Suprapubic skin (tissue), 4 donors: ENCODE results near the gene PPP3CB. TPM values are rescaled to one million over a fixed set of nuclear protein-coding genes. Genes with fewer than 3 reads are reported as not detected.
"Not testable (repeated sequence)": the region's sequence is repeated elsewhere in the genome, so short reads cannot be mapped to it uniquely, and the experiment has no call there.

ENCODE experiments used
- DNase-seq, 2 donors: peaks; one replicate each; pipeline ENCODE4 v3.0.0-alpha.2; 2019; ENCODE audit warnings: low spot score in 2 of 2
- H3K27ac ChIP-seq: fragments of 200-600 bp; sonication (generic); one replicate; pipeline ENCODE4 v1.5.1; 2019
- H3K27me3 ChIP-seq: fragments of 200-600 bp; sonication (generic); one replicate; pipeline ENCODE4 v1.5.1; 2019
- H3K36me3 ChIP-seq: fragments of 200-600 bp; sonication (generic); one replicate; pipeline ENCODE4 v1.5.1; 2019
- H3K4me1 ChIP-seq: fragments of 200-600 bp; sonication (generic); one replicate; pipeline ENCODE4 v1.5.1; 2019
- H3K4me3 ChIP-seq: fragments of 200-600 bp; sonication (generic); one replicate; pipeline ENCODE4 v1.5.1; 2019; ENCODE audit warnings: mild to moderate bottlenecking
- H3K9me3 ChIP-seq: fragments of 200-600 bp; sonication (generic); one replicate; pipeline ENCODE4 v1.5.1; 2019
- CTCF ChIP-seq, 2 donors: fragments of 200-600 bp in 1 of 2; fragments of 450-650 bp in 1 of 2; sonication (generic) in 1 of 2; IDR thresholded peaks; one replicate each; pipeline ENCODE4 v1.5.1; 2016 to 2019; ENCODE audit warnings: antibody characterized with exemption in 2 of 2, mild to moderate bottlenecking in 1 of 2, moderate library complexity in 1 of 2
- EP300 ChIP-seq: sonication (generic); formaldehyde crosslinking; IDR thresholded peaks from one replicate; pipeline ENCODE4 v1.6.1; 2017; ENCODE audit warnings: antibody characterized with exemption
- POLR2A ChIP-seq, 2 donors: fragments of 450-650 bp; IDR thresholded peaks; one replicate each; pipeline ENCODE4 v1.6.1; 2017; ENCODE audit warnings: antibody characterized with exemption in 2 of 2, mild to moderate bottlenecking in 2 of 2, moderate library complexity in 2 of 2
- POLR2AphosphoS5 ChIP-seq, 3 donors: sonication (generic); formaldehyde crosslinking; IDR thresholded peaks; one replicate each; pipeline ENCODE4 v1.6.1; 2017; ENCODE audit warnings: antibody characterized with exemption in 3 of 3
- WGBS: methylation state at CpG from one replicate; pipeline ENCODE4 v1.1.5; 2018; 5-methylcytosine and 5-hydroxymethylcytosine counted together
- total RNA-seq, 4 donors: library from RNA; depleted of rRNA; stranded (reverse); fragments of >200 nt; gene quantifications; one replicate each; pipeline ENCODE4 v1.1.0, GENCODE V29; 2016

Gene PPP3CB
- total RNA-seq, 4 donors from 2014 or later: 24.9 to 45.4 (median 30.5) TPM

DNA sequence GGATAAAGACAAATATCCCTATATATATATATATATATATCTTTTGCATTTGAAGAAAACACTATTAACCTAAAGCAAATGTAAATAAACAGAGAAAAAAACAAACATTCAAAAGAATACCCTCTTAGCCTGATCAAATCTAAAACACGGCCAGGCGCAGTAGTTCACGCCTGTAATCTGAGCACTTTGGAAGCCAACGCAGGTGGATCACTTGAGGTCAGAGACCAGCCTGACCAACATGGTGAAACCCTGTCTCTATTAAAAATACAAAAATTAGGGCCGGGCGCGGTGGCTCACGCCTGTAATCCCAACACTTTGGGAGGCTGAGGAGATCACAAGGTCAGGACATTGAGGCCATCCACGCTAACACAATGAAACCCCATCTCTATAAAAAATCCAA, 91.1 kb downstream of the PPP3CB start:
- Histone ChIP-seq H3K9me3 (no peaks in the 10 kb centered on the region), H3K36me3 (peaks cover 3% of the 10 kb centered on the region), H3K4me1 (peaks cover 7% of the 10 kb centered on the region), H3K4me3 (no peak overlapping the region), H3K27ac (no peak overlapping the region), H3K27me3 (no peaks in the 10 kb centered on the region)
- WGBS: 92% methylated on average over 9 of the region's 9 CpGs
- DNase-seq: no peak
- TF ChIP-seq POLR2AphosphoS5 (IDR thresholded peaks at IDR 0.05) (no peak), CTCF (IDR thresholded peaks at IDR 0.05) (no peak), POLR2A (IDR thresholded peaks at IDR 0.05) (no peak), EP300 (no peak)

- 100% methylated on average over 6 of the region's 6 CpGs for WGBS
- no peak for DNase-seq
- peaks cover 27% of the 10 kb centered on the region for H3K36me3 ChIP-seq
Observed at GRCh38 chr10:73401636-73402035, 94.2 kb downstream of the PPP3CB start.

DNA sequence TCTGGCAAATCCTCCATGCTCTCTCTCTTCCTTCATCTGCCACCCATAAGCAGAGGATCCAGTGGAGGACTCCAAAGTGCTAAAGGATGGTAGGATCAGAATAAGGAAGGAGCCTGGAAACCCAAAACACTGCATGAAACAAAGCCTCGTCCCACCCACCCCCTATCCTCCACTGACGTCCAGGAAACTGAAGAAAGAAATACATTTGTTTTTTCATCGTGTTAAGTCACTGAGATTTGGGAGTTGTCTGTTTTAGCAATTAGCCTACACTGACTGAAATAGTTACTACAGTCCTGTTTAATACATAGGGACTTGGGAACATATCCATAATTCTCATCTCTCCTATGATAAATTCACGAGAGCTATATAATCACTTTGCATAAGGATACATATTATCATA, 96.8 kb downstream of the PPP3CB start:
- 89% methylated on average over 4 of the region's 4 CpGs for WGBS
- H3K4me3 ChIP-seq: no peak overlapping the region
- no peak for TF ChIP-seq POLR2A (IDR thresholded peaks at IDR 0.05)
- TF ChIP-seq EP300: no peak
- TF ChIP-seq POLR2AphosphoS5 (IDR thresholded peaks at IDR 0.05): no peak
- no peak for TF ChIP-seq CTCF (IDR thresholded peaks at IDR 0.05)
- H3K27me3 ChIP-seq: no peaks in the 10 kb centered on the region
- H3K4me1 ChIP-seq: peaks cover 4% of the 10 kb centered on the region
- no peak for DNase-seq
- peaks cover 50% of the 10 kb centered on the region for H3K36me3 ChIP-seq
- H3K9me3 ChIP-seq: no peaks in the 10 kb centered on the region
- no peak overlapping the region for H3K27ac ChIP-seq

More at GRCh38 chr10:73401636-73402035, 94.2 kb downstream of the PPP3CB start:
- H3K4me1 ChIP-seq: peaks cover 6% of the 10 kb centered on the region
- no peaks in the 10 kb centered on the region for H3K9me3 ChIP-seq
- TF ChIP-seq CTCF (IDR thresholded peaks at IDR 0.05) (no peak), POLR2AphosphoS5 (IDR thresholded peaks at IDR 0.05) (no peak), EP300 (no peak), POLR2A (IDR thresholded peaks at IDR 0.05) (no peak)
- no peak overlapping the region for H3K27ac ChIP-seq
- H3K27me3 ChIP-seq: no peaks in the 10 kb centered on the region
- H3K4me3 ChIP-seq: no peak overlapping the region

GRCh38 chr10:73398024-73398423, 97.8 kb downstream of the PPP3CB start:
- DNase-seq: no peak
- Histone ChIP-seq H3K27ac (no peak overlapping the region), H3K4me3 (no peak overlapping the region), H3K4me1 (no peaks in the 10 kb centered on the region), H3K27me3 (no peaks in the 10 kb centered on the region), H3K9me3 (no peaks in the 10 kb centered on the region), H3K36me3 (peaks cover 53% of the 10 kb centered on the region)
- TF ChIP-seq POLR2A (IDR thresholded peaks at IDR 0.05): no peak
- WGBS: 96% methylated on average over 6 of the region's 6 CpGs

- 100% methylated on average over 3 of the region's 4 CpGs for WGBS
- not testable (repeated sequence) for H3K9me3 ChIP-seq, H3K4me3 ChIP-seq, H3K27me3 ChIP-seq, H3K27ac ChIP-seq, H3K4me1 ChIP-seq, DNase-seq
- H3K36me3 ChIP-seq: peaks cover 63% of the 10 kb centered on the region
Observed at GRCh38 chr10:73394325-73394724, 101.5 kb downstream of the PPP3CB start.

DNA sequence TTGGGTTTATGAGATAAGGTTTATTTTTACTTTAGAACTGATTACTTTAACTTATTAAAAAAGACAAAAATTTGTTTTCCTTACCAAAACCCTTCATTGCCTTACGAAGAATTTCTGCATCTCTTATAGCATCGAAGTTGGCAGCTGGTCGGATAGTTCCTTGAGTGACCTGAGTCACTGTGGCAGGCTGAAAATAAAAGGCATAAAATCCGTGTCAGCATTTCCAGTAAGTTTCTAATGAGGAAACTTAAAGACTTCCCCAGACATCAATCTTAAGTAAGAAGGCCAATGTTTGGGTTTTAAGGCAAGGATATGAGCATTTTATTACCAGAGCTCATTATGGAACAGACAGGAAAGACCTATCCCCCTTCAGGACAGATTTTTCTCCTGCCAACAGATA, 107.6 kb downstream of the PPP3CB start:
- Histone ChIP-seq H3K4me3 (no peak overlapping the region), H3K9me3 (no peaks in the 10 kb centered on the region), H3K27ac (no peak overlapping the region), H3K36me3 (peaks cover 70% of the 10 kb centered on the region), H3K27me3 (no peaks in the 10 kb centered on the region), H3K4me1 (no peaks in the 10 kb centered on the region)
- TF ChIP-seq POLR2AphosphoS5 (IDR thresholded peaks at IDR 0.05) (no peak), EP300 (no peak), POLR2A (IDR thresholded peaks at IDR 0.05) (no peak), CTCF (IDR thresholded peaks at IDR 0.05) (no peak)
- 94% methylated on average over 4 of the region's 4 CpGs for WGBS
- no peak for DNase-seq
